ENCODE measurements around the gene PEX16. TPM values are rescaled to one million over a fixed set of nuclear protein-coding genes. Genes with fewer than 3 reads are reported as not detected.

PEX16 gene
- total RNA-seq, 1 donor from 2014 or later, result 77.7 TPM

GRCh38 chr11:45935349-45936064 is 17.8 kb upstream of the PEX16 start:
- DNase-seq, result no peak
- Mint-ChIP-seq H3K36me3 (ENCODE audit: low read depth) (peaks cover 32% of the 10 kb centered on the region), H3K27ac (peak overlapping the region; percentile 97)

GRCh38 chr11:45934580-45935318 is 17.1 kb upstream of the PEX16 start:
- H3K36me3 Mint-ChIP-seq (ENCODE audit: low read depth), result peaks cover 36% of the 10 kb centered on the region
- no peaks in the 10 kb centered on the region for H3K9me3 Mint-ChIP-seq
- no peaks in the 10 kb centered on the region for H3K27me3 Mint-ChIP-seq
- no peak for DNase-seq
- ATAC-seq (ENCODE audit: low read depth), result no peak
- intact Hi-C loops (cut with micrococcal nuclease), result loop anchor here (1.0 to 10.0 kb wide), 4 partner anchors 87 to 1367 kb away; partner anchors contain the start of genes ARHGAP1, CD82, CRY2 and SLC35C1
- H3K4me1 Mint-ChIP-seq, result peaks cover 98% of the 10 kb centered on the region
- H3K4me3 Mint-ChIP-seq, result peak overlapping the region; percentile 60
- ChIA-PET POLR2A (interaction anchor here (0.7 to 14.9 kb wide), 6 partner anchors 9 to 1104 kb away, joined by 4 to 263 read pairs (median 18); partner anchors contain the start of genes CRY2 and PEX16), CTCF (interaction anchor here (1.0 to 2.5 kb wide), 5 partner anchors 11 to 72 kb away, joined by 3 to 13 read pairs (median 8); no protein-coding TSS in a partner anchor)
- H3K27ac Mint-ChIP-seq, result peak overlapping the region; percentile 97
- TF ChIP-seq CTCF (IDR thresholded peaks at IDR 0.05), result no peak

More at GRCh38 chr11:45935349-45936064, 17.8 kb upstream of the PEX16 start:
- Mint-ChIP-seq H3K27me3 (no peaks in the 10 kb centered on the region), H3K4me3 (peak overlapping the region; percentile 60), H3K9me3 (no peaks in the 10 kb centered on the region), H3K4me1 (peaks cover 94% of the 10 kb centered on the region)
- intact Hi-C loops (cut with micrococcal nuclease), result loop anchor here (1.0 to 10.0 kb wide), 2 partner anchors 88 to 769 kb away; partner anchors contain the start of genes ARHGAP1, CRY2 and ZNF408
- CTCF ChIA-PET, result interaction anchor here (0.6 to 2.5 kb wide), 4 partner anchors 11 to 62 kb away, joined by 3 to 13 read pairs (median 9); no protein-coding TSS in a partner anchor
- peak; percentile 38 for ATAC-seq (ENCODE audit: low read depth)
- TF ChIP-seq CTCF (IDR thresholded peaks at IDR 0.05), result no peak
- POLR2A ChIA-PET, result interaction anchor here (0.6 to 14.9 kb wide), 11 partner anchors 10 to 1105 kb away, joined by 3 to 263 read pairs (median 7); partner anchors contain the start of genes ARHGAP1, CRY2, PEX16 and ZNF408

GRCh38 chr11:45933846-45934579 is 16.3 kb upstream of the PEX16 start:
- Mint-ChIP-seq H3K4me1 (peaks cover 97% of the 10 kb centered on the region), H3K27me3 (no peaks in the 10 kb centered on the region), H3K4me3 (peak overlapping the region; percentile 94), H3K9me3 (no peaks in the 10 kb centered on the region), H3K36me3 (ENCODE audit: low read depth) (peaks cover 36% of the 10 kb centered on the region), H3K27ac (peak overlapping the region; percentile 97)
- CTCF ChIA-PET, result interaction anchor here (1.0 to 2.5 kb wide), 3 partner anchors 10 to 73 kb away, joined by 3 to 12 read pairs (median 8); no protein-coding TSS in a partner anchor
- no peak for TF ChIP-seq CTCF (IDR thresholded peaks at IDR 0.05)
- DNase-seq (no peak), ATAC-seq (ENCODE audit: low read depth) (no peak)
- POLR2A ChIA-PET, result interaction anchor here (2.1 to 14.9 kb wide), 3 partner anchors 11 to 87 kb away, joined by 11 to 263 read pairs (median 22); partner anchors contain the start of genes CRY2 and PEX16
- intact Hi-C loops (cut with micrococcal nuclease), result loop anchor here (1.0 to 10.0 kb wide), 4 partner anchors 11 to 1367 kb away; partner anchors contain the start of genes ARHGAP1, CD82, SLC35C1 and ZNF408

GRCh38 chr11:45933131-45933831 is 15.6 kb upstream of the PEX16 start:
- peak overlapping the region; percentile 97 for H3K27ac Mint-ChIP-seq

More at GRCh38 chr11:45933131-45933831, 15.6 kb upstream of the PEX16 start:
- peaks cover 40% of the 10 kb centered on the region for H3K36me3 Mint-ChIP-seq (ENCODE audit: low read depth)
- DNase-seq, result peak; percentile 63
- TF ChIP-seq CTCF (IDR thresholded peaks at IDR 0.05), result no peak
- H3K9me3 Mint-ChIP-seq, result no peaks in the 10 kb centered on the region
- peaks cover 97% of the 10 kb centered on the region for H3K4me1 Mint-ChIP-seq
- ChIA-PET POLR2A (interaction anchor here (0.6 to 14.9 kb wide), 4 partner anchors 10 to 183 kb away, joined by 3 to 263 read pairs (median 8); partner anchors contain the start of genes CRY2 and PEX16), CTCF (interaction anchor here (1.4 kb wide), 1 partner anchor 32 kb away, joined by 8 read pairs; no protein-coding TSS in a partner anchor)
- H3K4me3 Mint-ChIP-seq, result peak overlapping the region; percentile 94
- H3K27me3 Mint-ChIP-seq, result no peaks in the 10 kb centered on the region
- ATAC-seq (ENCODE audit: low read depth), result peak; percentile 59
- intact Hi-C loops (cut with micrococcal nuclease), result loop anchor here (1.0 to 10.0 kb wide), 4 partner anchors 10 to 1366 kb away; partner anchors contain the start of genes ARHGAP1, CD82, SLC35C1 and ZNF408
